ENCODE results near the gene EIF2B1. TPM values are rescaled to one million over a fixed set of nuclear protein-coding genes. Genes with fewer than 3 reads are reported as not detected.

The EIF2B1 gene
- 10 to 100 TPM; 26.3 to 36.4 (median 31.8) TPM for total RNA-seq
- polyA plus RNA-seq, result 10 to 100 TPM; 21.2 to 25.5 TPM
- long read RNA-seq, donor 1, transcript EIF2B1-201 (9 exons, 2,477 nt), result major isoform, 40 of 55 reads
- long read RNA-seq, donor 1, partial matches to known transcripts, result 7 of 55 reads
- long read RNA-seq, donor 1, other reads (novel, unspliced or antisense), result 6 of 55 reads
- long read RNA-seq, donor 2, transcript EIF2B1-201 (9 exons, 2,477 nt), result major isoform, 58 of 73 reads
- long read RNA-seq, donor 2, partial matches to known transcripts, result 6 of 73 reads
- long read RNA-seq, donor 2, other reads (novel, unspliced or antisense), result 7 of 73 reads
- long read RNA-seq, donor 3, transcript EIF2B1-201 (9 exons, 2,477 nt), result major isoform, 137 of 157 reads
- long read RNA-seq, donor 3, transcript EIF2B1-204 (5 exons, 1,768 nt), result minor isoform, 5 of 157 reads
- long read RNA-seq, donor 3, partial matches to known transcripts, result 2 of 157 reads
- long read RNA-seq, donor 3, other reads (novel, unspliced or antisense), result 13 of 157 reads

GRCh38 chr12:123633379-123634141, at the start of gene EIF2B1, which contains the start of gene GTF2H3:
EIF2B1 (minus strand) TSS chr12:123633686; CDS start chr12:123633557, 129 bp downstream.
GTF2H3 (plus strand) TSS chr12:123633829; CDS start chr12:123633860, 31 bp downstream.
- peak within 1 kb of the TSS; percentile 70 to 94 (median 87) for H3K4me3 ChIP-seq
- ATAC-seq (peak; percentile 98 to 100 (median 100)), DNase-seq (peak; percentile 95)
- H3K9me3 ChIP-seq, result no peaks in the 10 kb centered on the region
- H3K27me3 ChIP-seq, result no peaks in the 10 kb centered on the region
- peaks cover 5 to 24% (median 18%) of the 10 kb centered on the region in 9 donors for H3K4me1 ChIP-seq
- peaks cover 0 to 44% (median 30%) of the 10 kb centered on the region in 9 donors for H3K36me3 ChIP-seq
- H3K27ac ChIP-seq, result peak within 1 kb of the TSS; percentile 2 to 91 (median 84)
- TF ChIP-seq CTCF (IDR thresholded peaks at IDR 0.05), result no peak
- WGBS, 2 donors, result 0% methylated on average over 52 of the region's 52 CpGs
- intact Hi-C loops (cut with DNase I), result no loop called here

- no peak for ATAC-seq
- Histone ChIP-seq H3K36me3 (peaks cover 0 to 91% (median 0%) of the 10 kb centered on the region in 9 donors), H3K9me3 (no peaks in the 10 kb centered on the region), H3K4me3 (no peak overlapping the region), H3K27ac (no peak overlapping the region), H3K27me3 (no peaks in the 10 kb centered on the region), H3K4me1 (peaks cover 0 to 7% (median 0%) of the 10 kb centered on the region in 9 donors)
- no peak for DNase-seq
- WGBS, 2 donors, result 89 to 90% methylated on average over 2 of the region's 2 CpGs
- intact Hi-C loops (cut with DNase I), result no loop called here
- no peak for TF ChIP-seq CTCF (IDR thresholded peaks at IDR 0.05)
Measured at GRCh38 chr12:123681605-123682004, 48.1 kb upstream of the EIF2B1 start.

GRCh38 chr12:123678981-123679380, 45.5 kb upstream of the EIF2B1 start:
- intact Hi-C loops (cut with DNase I), result loop anchor here in 1 of 10 donors (2.0 to 5.0 kb wide), 2 partner anchors 32 to 748 kb away; no protein-coding TSS in a partner anchor
- ATAC-seq (no peak), DNase-seq (no peak)
- WGBS, 2 donors, result 98% methylated on average over 10 of the region's 10 CpGs
- no peak overlapping the region for H3K27ac ChIP-seq
- H3K4me1 ChIP-seq, result peaks cover 0 to 7% (median 0%) of the 10 kb centered on the region in 9 donors
- H3K4me3 ChIP-seq, result no peak overlapping the region
- H3K27me3 ChIP-seq, result no peaks in the 10 kb centered on the region
- no peaks in the 10 kb centered on the region for H3K9me3 ChIP-seq
- no peak for TF ChIP-seq CTCF (IDR thresholded peaks at IDR 0.05)
- peaks cover 0 to 94% (median 8%) of the 10 kb centered on the region in 9 donors for H3K36me3 ChIP-seq

Data from heart right ventricle (tissue), 16 donors.